COLO668 (cell line): ENCODE data around the gene SORCS2.

Source experiments
- DNase-seq: peaks from one replicate; lab custom pipeline; 2025; ENCODE audit not compliant: unreplicated experiment; lab: John Stamatoyannopoulos, UW

SORCS2 gene

DNA sequence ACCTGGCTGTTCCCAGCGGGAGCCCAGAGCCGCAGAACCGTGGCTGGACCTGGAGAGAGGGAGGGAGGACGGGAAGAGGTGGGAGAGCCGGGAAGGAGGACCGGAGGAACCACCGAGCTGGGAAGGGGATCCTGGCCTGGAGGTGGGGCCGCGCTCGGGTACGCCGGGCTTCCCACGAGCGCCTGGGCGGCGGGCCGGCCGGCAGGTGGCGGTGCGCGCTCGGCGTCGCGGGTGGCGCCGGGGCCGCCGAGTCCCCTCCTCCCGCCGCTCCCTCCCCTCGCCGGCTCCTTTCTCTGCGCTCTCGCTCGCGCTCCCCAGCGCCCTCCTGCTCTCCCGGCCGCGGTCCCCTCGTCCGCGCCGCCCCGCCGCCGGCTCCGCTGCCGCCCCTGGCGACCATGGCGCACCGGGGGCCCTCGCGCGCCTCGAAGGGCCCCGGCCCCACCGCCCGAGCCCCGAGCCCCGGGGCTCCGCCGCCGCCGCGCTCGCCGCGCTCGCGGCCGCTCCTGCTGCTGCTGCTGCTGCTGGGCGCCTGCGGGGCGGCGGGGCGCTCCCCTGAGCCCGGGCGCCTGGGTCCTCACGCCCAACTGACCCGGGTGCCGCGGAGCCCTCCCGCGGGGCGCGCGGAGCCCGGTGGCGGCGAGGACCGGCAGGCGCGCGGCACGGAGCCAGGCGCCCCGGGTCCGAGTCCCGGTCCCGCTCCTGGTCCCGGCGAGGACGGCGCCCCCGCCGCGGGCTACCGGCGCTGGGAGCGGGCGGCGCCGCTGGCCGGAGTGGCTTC is at the start of gene SORCS2:
TSS of gene SORCS2 (plus strand) at position 287 of the 778 bp plus-strand sequence.
- DNase-seq: peak; percentile 60

DNA sequence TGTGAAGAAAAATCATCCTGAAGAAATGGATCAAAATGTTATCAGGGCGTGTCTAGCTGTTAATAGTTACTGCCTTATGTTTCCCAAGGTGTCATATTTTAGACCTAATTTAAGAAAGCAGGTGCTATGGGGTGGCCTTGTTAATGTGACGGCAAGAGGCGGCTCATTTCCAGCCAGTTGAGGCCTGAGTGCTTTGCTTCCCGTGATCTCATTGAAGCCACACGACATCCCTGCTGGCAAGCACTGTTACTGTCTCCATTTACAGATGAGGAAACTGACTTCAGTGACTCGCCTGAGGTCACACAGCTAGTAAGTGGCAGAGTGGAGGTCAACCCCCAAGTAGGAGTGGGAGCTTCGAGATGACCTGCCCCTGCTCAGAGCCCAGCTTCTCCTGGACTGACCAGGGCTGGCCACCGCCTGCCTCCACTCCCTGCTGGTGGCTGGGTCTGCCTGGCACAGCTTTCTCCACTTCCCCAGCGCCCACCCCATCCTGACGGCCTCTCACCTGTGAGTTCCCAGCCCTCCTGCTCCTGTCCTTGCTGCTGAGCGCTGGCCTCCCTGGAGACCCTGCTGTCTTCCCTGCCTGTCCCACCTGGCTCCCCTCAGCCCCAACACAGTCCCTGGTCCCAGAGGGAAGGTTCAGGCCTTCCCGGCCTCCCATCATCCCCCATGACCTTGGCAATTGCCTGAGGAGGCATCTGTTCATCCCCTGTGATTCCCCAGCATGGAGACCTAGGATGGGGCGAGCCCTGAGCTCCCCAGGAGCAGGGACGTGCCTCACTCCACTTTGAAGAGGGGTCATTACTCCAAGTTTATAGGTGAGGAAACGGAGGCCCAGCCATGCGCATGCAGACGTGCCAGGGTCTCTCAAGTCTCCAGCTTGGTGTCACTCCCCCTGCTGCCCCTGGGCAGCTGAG is 47.7 kb upstream of the SORCS2 start:
- no peak for DNase-seq

DNA sequence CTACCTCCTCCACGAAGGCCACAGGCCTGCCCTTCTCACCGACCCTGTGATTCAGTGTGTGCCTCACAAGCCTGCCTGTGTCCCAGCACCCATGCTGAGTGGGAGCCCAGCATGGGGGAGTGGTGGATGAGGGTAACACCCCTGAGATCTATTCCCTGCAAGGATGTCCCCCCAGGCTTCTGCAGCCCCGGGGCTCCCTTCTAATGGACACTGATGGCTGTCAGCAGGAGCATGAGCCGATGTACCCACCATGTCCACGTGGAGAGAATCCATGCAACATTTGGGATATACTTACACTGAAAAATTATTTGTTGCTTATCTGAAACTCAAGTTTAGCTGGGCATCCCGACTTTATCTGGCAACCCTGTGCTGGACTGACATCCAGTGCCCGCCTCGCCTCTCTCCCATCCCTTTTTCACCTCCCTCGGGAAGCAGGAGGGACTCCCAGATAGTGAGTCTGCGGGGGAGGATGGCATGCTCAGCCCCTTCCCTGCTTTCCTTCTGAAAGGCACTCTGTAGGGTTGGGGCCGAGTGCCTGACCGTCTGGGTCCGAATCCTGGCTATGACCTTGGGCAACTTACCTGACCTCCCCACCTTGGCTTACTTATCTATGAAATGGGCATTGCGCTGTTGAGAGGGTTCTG is 46.9 kb upstream of the SORCS2 start:
- DNase-seq: no peak

GRCh38 chr4:7146059-7146785 is 46.1 kb upstream of the SORCS2 start:
- DNase-seq: no peak

GRCh38 chr4:7146786-7147115 is 45.6 kb upstream of the SORCS2 start:
- DNase-seq: no peak

- DNase-seq: no peak
Observed at GRCh38 chr4:7147261-7147660, 45.1 kb upstream of the SORCS2 start.

DNA sequence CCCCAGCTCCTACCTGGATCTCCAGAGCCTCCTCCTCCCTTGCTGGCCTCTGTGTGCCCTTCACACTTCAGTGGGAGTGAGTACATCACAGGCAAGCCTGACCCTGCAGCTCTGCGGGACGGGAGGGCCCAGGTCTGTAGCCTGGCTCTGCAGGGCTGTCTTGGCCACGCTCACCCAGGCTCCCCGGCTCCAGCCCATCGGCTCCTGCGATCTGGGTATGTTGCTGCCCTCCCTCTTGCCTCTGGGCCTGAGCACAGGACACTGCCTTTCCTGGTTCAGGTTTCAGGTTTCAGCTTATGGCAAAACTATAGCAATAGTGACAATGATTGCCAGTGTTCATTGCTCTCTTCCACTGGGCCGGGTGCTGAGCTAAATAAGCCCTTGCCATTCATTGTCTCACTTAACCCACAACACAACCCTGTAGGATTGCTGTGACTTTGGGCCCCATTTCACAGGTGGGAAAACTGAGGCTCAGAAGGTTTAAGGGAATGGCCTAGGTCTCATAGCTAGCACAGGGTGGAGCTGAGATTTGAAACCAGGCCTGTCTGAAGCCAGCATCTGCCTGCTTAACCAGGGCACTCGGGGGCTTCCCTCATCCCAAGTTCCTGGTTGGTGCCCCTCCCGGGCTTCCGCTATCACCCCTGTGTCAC is 44.6 kb upstream of the SORCS2 start:
- no peak for DNase-seq

DNA sequence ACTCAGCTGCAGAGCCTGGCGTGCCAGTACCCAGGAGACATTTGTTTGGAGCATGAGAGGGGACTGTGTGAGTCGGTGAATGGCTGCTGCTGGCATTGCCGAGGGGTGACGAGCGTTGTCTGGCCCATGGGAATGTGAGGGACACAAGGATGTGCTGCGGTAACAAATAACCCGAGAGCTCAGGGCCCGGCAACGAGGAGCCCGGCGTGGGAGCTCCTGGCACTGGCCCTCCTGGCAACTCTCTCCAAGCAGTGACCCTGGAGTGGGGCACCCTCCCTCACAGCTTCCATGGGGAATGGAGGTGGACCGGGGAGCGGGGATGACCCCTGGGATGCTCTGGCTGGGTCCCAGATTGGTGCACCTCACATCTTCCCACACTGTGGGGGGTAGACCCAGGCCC is 44.0 kb upstream of the SORCS2 start:
- no peak for DNase-seq

DNA sequence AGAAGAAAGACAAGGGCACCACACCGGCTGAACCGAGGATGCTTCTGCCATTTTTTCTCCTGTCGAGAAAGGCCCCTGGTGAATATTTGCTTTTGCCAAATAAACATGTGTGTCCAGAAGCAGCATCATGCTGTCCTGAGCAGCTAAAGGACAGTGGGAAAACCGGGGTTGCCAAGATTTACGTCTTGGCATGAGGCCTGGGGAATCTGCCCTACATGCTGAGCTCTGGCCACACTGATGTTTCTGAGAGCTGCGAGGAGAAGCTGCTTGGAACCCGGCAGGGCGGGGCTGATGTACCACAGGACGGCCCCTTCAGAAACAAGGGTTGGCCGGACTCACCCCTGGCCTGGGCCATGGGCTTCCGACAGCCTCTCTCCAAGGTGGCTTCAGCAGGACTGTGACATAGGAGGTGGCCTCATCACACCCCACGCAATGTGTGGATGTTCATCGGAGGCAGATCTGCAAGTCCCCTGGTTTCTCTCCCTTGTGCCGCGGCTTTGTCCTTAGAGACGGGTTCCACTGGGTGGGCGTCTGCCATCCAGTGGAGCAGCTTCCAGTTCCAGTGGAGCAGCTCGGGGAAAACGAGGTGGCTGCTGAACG is 42.2 kb upstream of the SORCS2 start:
- DNase-seq: no peak

DNA sequence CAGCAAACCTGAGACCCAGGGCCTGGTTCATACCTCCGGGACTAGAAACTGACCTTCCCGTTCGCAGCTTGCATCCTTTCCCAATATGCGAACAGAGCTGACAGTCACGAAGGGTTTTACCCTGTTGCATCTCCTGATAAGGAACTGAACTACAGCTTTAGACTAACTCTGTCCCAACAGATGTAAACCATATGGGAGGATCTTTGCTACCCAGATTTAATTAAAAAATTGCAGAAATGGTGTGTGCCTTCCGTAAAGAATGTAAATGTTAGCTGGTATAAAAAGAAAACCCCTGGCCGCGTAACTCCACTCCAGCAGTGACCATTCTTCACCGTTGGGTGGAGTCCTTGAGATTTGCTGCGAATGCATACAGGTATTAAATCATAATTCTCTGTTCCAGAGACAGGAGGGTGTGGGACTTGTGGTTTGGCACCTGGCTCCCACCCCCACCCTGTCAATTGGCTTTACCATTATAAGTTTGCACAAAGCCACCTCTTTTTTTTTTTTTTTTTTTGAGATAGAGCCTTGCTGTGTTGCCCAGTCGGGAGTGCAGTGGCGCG is 40.6 kb upstream of the SORCS2 start:
- no peak for DNase-seq

DNA sequence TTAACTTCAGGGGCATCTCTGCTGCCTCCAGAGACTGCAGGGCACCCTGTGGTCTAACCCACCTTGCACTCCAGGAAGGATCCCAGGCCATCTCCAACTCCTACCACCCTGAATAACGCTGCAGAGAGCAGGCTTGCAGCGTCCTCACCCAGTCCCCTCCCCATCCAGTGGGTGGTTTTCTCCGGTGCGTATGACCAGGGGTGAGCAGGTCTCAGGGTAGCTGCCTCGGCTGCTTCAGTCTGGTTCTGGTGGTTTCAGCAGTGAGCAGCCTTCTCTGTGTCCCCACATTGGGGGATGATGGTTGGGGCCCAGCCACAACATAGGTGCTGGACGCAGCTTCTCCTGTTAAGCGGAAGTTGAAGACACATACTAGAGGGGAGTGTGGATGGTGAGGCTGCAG is 38.6 kb upstream of the SORCS2 start:
- no peak for DNase-seq

- DNase-seq: no peak
Observed at GRCh38 chr4:7154351-7154981, 37.9 kb upstream of the SORCS2 start.

DNA sequence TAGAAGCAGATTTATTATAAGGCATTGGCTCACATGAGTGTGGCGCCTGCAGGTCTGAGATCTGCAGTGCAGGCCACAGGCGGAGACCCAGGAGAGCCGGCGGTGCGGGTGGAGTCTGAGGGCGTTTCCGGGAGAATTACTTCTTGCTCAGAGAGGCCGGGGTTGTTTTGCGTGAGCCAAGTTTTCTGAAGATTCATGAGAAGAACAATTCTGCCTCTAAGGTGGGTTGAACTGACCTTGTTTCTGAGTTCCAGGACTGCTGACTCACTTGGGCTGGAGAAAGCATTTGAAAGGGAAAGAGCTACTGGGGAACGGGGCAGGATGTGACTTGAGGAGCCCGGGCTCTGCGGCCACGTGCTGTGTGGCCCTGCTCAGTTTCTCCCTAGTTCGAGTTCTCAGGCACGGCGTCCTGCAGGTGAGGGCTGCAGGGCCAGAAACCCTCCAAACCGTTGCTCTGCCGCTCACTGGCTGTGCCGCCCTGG is 36.7 kb upstream of the SORCS2 start:
- no peak for DNase-seq

DNA sequence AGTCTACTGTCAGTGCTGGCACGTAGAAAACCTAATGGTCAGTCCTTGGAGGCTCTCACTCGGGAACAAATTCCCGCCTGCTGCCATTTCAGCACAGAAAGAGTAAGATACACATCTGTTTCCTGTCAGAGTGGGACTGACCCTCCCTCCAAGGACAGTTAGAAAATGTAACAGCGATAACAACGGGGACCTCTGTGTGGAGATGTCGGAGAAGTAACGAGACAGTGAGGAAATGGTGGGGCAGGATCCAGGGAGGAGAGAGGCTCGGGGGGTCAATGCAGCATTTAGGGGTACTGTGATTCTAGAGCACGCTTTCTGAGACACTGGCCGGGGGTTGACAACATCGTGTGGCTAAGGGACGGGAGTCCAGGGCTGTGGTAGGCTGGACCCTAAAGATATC is 36.0 kb upstream of the SORCS2 start:
- DNase-seq: no peak

- no peak for DNase-seq
Observed at GRCh38 chr4:7156761-7157488, 35.4 kb upstream of the SORCS2 start.

GRCh38 chr4:7157666-7158065 is 34.7 kb upstream of the SORCS2 start:
- no peak for DNase-seq

GRCh38 chr4:7158081-7158750 is 34.1 kb upstream of the SORCS2 start:
- no peak for DNase-seq

GRCh38 chr4:7158991-7159390 is 33.3 kb upstream of the SORCS2 start:
- DNase-seq: no peak
